Measurements from ENCODE around the gene SYP. TPM values are rescaled to one million over a fixed set of nuclear protein-coding genes. Genes with fewer than 3 reads are reported as not detected.
A peak's percentile ranks its signal among the peaks of the same experiment; 100 is the strongest.

The SYP gene
- total RNA-seq, 2 donors from 2014 or later: 6.4 to 7.4 TPM

DNA sequence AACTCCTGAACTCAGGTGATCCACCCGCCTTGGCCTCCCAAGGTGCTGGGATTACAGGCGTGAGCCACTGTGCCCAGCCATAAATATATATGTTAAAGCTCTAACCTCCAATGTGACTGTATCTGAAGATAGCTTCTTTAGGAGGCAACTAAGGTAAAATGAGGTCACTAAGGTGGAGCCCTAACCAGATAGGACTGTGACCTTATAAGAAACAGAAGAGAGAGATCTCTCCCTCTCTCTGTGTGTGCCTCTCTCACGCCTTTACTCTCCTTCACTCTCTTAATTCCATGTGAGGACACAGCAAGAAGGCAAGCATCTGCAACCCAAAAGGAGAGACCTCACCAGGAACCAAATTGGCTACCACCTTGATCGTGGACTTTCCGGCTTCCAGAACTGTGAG lies 38.4 kb downstream of the SYP start:
- no peaks in the 10 kb centered on the region for H3K36me3 ChIP-seq
- H3K4me1 ChIP-seq: no peaks in the 10 kb centered on the region
- TF ChIP-seq, protein P1, sequence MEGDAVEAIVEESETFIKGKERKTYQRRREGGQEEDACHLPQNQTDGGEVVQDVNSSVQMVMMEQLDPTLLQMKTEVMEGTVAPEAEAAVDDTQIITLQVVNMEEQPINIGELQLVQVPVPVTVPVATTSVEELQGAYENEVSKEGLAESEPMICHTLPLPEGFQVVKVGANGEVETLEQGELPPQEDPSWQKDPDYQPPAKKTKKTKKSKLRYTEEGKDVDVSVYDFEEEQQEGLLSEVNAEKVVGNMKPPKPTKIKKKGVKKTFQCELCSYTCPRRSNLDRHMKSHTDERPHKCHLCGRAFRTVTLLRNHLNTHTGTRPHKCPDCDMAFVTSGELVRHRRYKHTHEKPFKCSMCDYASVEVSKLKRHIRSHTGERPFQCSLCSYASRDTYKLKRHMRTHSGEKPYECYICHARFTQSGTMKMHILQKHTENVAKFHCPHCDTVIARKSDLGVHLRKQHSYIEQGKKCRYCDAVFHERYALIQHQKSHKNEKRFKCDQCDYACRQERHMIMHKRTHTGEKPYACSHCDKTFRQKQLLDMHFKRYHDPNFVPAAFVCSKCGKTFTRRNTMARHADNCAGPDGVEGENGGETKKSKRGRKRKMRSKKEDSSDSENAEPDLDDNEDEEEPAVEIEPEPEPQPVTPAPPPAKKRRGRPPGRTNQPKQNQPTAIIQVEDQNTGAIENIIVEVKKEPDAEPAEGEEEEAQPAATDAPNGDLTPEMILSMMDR (IDR thresholded peaks at IDR 0.05): no peak
- H3K9me3 ChIP-seq: no peaks in the 10 kb centered on the region
- H3K27ac ChIP-seq: no peak overlapping the region
- DNase-seq: no peak
- no peak overlapping the region for H3K9ac ChIP-seq (ENCODE audit: low read depth in 2 of 2, low read length in 2 of 2)
- H3K27me3 ChIP-seq: no peaks in the 10 kb centered on the region
- H3K4me3 ChIP-seq: no peak overlapping the region
- intact Hi-C loops (cut with DNase I): no loop called here

DNA sequence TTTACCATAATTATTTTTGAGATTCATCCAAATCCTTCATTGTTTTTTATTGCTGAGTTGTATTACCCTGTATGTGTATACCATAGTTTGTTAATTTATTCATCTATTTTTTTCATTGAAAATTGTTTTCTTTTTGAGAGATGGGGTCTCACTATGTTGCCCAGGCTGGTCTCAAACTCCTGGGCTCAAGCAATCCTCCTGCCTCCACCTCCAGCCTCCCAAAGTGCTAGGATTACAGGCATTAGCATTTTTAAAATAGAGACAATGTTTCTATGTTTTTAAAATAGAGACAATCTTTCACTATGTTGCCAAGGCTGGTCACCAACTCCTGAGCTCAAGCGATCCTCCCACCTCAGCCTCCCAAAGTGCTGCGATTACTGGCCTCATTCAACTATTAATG lies 39.1 kb downstream of the SYP start:
- H3K27me3 ChIP-seq: no peaks in the 10 kb centered on the region
- no peak overlapping the region for H3K9ac ChIP-seq (ENCODE audit: low read depth in 2 of 2, low read length in 2 of 2)
- TF ChIP-seq, protein P1 (IDR thresholded peaks at IDR 0.05): no peak
- no peaks in the 10 kb centered on the region for H3K4me1 ChIP-seq
- H3K27ac ChIP-seq: no peak overlapping the region
- intact Hi-C loops (cut with DNase I): no loop called here
- H3K36me3 ChIP-seq: no peaks in the 10 kb centered on the region
- H3K9me3 ChIP-seq: no peaks in the 10 kb centered on the region
- no peak for DNase-seq
- H3K4me3 ChIP-seq: no peak overlapping the region

DNA sequence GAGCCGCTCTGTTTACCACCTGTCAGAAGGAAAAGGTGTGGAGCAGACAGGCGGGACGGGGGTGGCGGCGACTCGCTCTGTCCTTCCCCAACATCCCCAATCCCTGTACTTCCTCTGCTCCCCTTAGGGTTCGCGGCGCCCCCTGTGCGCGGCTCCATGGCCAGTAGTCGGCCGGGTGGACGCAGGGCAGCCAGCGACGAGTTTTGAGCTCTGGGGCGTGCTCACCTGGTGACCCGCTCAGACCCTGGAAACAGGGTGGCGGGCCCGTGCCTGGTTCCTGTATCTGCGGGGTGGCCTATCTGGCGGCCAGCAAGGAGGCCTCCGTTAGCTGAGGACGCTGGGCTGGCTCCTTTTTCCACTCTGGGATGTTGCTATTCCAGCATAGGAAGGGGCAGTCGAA lies 42.8 kb downstream of the SYP start:
- H3K4me3 ChIP-seq: no peak overlapping the region
- H3K4me1 ChIP-seq: no peaks in the 10 kb centered on the region
- H3K9me3 ChIP-seq: no peaks in the 10 kb centered on the region
- no peaks in the 10 kb centered on the region for H3K36me3 ChIP-seq
- no peak for DNase-seq
- TF ChIP-seq, protein P1 (IDR thresholded peaks at IDR 0.05): no peak
- H3K27me3 ChIP-seq: no peaks in the 10 kb centered on the region
- no peak overlapping the region for H3K9ac ChIP-seq (ENCODE audit: low read depth in 2 of 2, low read length in 2 of 2)
- intact Hi-C loops (cut with DNase I): loop anchor here (5.0 kb wide), 1 partner anchor 35 kb away; the partner anchor contains the start of gene GPKOW
- no peak overlapping the region for H3K27ac ChIP-seq

DNA sequence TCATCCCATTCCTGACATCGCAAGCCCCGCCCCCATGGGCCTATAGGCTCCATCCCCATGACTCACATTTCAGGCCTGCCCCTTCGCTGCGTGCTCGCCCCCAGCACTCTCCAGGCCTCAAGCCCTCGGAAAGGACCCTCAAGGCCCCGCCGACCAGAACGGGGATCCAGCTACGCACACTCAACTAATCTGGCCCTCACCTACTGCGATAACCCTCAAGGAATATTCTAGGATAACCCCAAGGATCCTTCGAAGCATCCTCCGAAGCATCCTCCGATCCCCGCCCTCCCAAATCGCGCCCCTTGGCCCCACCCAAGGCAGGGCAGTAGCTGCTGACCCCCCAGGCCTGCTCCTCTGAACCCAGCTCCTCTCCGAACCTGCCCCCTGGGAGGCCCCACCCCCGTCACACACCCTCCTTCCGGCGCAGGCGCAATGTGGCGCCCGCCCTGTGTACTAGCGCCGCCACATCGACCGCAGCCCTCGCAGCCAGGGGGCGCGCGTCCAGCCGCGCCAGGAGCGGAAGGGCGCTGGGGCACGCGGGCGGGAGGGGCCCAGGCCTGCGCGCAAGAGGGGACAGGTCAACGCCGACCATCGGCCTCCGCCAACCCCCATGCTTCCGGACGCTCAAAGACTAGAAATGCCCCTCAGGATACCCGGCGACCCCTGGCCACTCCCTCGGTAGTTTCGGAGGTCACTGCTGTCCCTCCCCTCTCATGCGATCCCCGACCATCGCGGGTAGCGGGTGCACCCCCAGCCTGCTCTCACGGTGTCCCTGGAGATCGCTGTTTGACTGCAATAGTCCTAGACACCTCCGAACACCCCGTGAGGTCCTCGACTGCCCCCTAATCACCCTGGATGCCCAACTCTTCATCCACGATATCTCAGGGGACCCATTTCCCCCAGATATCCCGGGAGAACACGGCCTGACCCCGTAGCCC lies 43.8 kb downstream of the SYP start:
- TF ChIP-seq, protein P1 (IDR thresholded peaks at IDR 0.05): peak; percentile 49
- no peaks in the 10 kb centered on the region for H3K36me3 ChIP-seq
- no peaks in the 10 kb centered on the region for H3K27me3 ChIP-seq
- no peaks in the 10 kb centered on the region for H3K4me1 ChIP-seq
- H3K9me3 ChIP-seq: no peaks in the 10 kb centered on the region
- H3K9ac ChIP-seq (ENCODE audit: low read depth in 2 of 2, low read length in 2 of 2): peak overlapping the region; percentile 38 to 61
- intact Hi-C loops (cut with DNase I): loop anchor here (5.0 kb wide), 1 partner anchor 34 kb away; the partner anchor contains the start of gene GPKOW
- DNase-seq: peak; percentile 91
- H3K27ac ChIP-seq: peak overlapping the region; percentile 96
- peak overlapping the region; percentile 28 for H3K4me3 ChIP-seq

DNA sequence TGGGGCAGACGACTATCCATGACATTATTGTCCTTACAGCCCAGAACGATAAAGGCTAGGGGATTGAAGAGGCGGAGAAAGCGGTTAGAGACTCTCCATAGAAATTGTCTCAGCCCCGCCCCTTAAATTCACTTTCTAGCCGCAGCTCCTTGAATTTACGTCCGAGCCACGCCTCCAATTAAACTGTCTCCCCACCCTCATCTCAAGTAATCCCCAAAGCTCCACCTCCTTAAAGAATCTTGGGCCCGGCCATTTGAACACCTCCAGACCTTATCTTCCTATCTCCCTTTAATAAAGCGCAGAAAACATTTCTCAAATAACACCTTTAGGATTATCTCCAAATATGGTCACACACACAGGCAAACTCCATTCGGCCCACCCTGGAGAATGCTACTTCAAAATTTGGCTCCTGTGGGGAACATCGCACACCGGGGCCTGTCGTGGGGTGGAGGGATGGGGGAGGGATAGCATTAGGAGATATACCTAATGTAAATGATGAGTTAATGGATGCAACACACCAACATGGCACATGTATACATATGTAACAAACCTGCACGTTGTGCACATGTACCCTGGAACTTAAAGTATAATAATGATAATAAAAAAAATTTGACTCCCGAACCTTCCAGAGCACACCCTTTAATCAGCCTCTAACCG lies 44.6 kb downstream of the SYP start:
- Histone ChIP-seq H3K27me3 (no peaks in the 10 kb centered on the region), H3K27ac (peak overlapping the region; percentile 96), H3K4me1 (no peaks in the 10 kb centered on the region), H3K9ac (ENCODE audit: low read depth in 2 of 2, low read length in 2 of 2) (peak overlapping the region in 1 of 2 donors; percentile 61), H3K36me3 (no peaks in the 10 kb centered on the region), H3K9me3 (no peaks in the 10 kb centered on the region), H3K4me3 (peak overlapping the region; percentile 28)
- peak; percentile 81 for DNase-seq
- TF ChIP-seq, protein P1 (IDR thresholded peaks at IDR 0.05): no peak
- intact Hi-C loops (cut with DNase I): loop anchor here (5.0 kb wide), 1 partner anchor 33 kb away; the partner anchor contains the start of gene GPKOW
